Neutrophil (primary cell): ENCODE results near the gene GINS2.

ENCODE experiments used
- H3K27ac ChIP-seq: fragments of 200-600 bp; sonication (generic); 2 replicates; pipeline ENCODE4 v1.5.1; 2016; ENCODE audit warnings: mild to moderate bottlenecking, moderate library complexity
- H3K27me3 ChIP-seq: fragments of 200-600 bp; sonication (generic); 2 replicates; pipeline ENCODE4 v1.6.0; 2016; ENCODE audit warnings: mild to moderate bottlenecking
- H3K36me3 ChIP-seq: fragments of 200-600 bp; sonication (generic); 2 replicates; pipeline ENCODE4 v1.5.1; 2017
- H3K4me1 ChIP-seq, 2 experiments: fragments of 200-600 bp in 1 of 2; sonication (generic) in 1 of 2; 1 replicate in 1 of 2; 2 replicates in 1 of 2; pipeline versions ENCODE4 v1.5.1 to v1.6.1; 2013 to 2016; ENCODE audit warnings: low read depth in 1 of 2, low read length in 1 of 2, mild to moderate bottlenecking in 1 of 2, moderate library complexity in 1 of 2; ENCODE audit not compliant: control insufficient read depth in 1 of 2, insufficient read depth in 1 of 2
- H3K4me3 ChIP-seq, 2 experiments: fragments of 200-600 bp in 1 of 2; sonication (generic) in 1 of 2; 1 replicate in 1 of 2; 2 replicates in 1 of 2; pipeline ENCODE4 v1.5.1; 2013 to 2016; ENCODE audit warnings: low read depth in 1 of 2, low read length in 1 of 2, mild to moderate bottlenecking in 1 of 2, moderate library complexity in 1 of 2
- H3K9me3 ChIP-seq: fragments of 200-600 bp; sonication (generic); 2 replicates; pipeline ENCODE4 v1.5.1; 2016
- CTCF ChIP-seq: fragments of 200-600 bp; sonication (generic); IDR thresholded peaks from 2 replicates; pipeline ENCODE4 v1.5.1; 2016; ENCODE audit warnings: antibody characterized with exemption

The GINS2 gene

GRCh38 chr16:85688586-85689284, at the start of gene GINS2:
Gene GINS2, minus strand, starts transcription at chr16:85688954. Its CDS starts 56 bp downstream, at chr16:85688898.
- no peak within 1 kb of the TSS for H3K27ac ChIP-seq
- H3K9me3 ChIP-seq = no peaks in the 10 kb centered on the region
- H3K4me1 ChIP-seq = peaks cover 8 to 15% of the 10 kb centered on the region in 2 experiments
- TF ChIP-seq CTCF = no peak
- H3K4me3 ChIP-seq = peak within 1 kb of the TSS; percentile 80 to 87
- peaks cover 15% of the 10 kb centered on the region for H3K27me3 ChIP-seq
- H3K36me3 ChIP-seq = no peaks in the 10 kb centered on the region

DNA sequence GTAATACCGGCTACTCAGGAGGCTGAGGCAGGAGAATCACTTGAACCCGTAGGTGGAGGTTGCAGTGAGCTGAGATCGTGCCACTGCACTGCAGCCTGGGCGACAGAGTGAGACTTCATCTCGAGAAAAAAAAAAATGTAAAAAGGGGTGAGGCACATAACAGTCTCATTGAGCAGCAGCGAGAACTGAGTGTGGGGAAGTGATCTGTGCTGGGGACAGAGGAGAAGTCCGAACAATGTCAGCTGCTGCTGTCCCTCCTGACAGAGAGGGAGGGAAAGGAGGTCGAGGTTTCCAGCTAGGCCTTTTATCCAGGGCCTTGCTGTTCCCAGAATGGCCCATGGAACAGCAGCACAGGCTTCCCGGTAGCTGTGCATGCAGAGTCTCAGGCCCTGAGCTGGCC, 48.2 kb upstream of the GINS2 start:
- Histone ChIP-seq H3K36me3 (no peaks in the 10 kb centered on the region), H3K9me3 (no peaks in the 10 kb centered on the region), H3K27me3 (no peaks in the 10 kb centered on the region), H3K27ac (no peak overlapping the region), H3K4me1 (peaks cover 34 to 35% of the 10 kb centered on the region in 2 experiments), H3K4me3 (no peak overlapping the region)
- no peak for TF ChIP-seq CTCF

DNA sequence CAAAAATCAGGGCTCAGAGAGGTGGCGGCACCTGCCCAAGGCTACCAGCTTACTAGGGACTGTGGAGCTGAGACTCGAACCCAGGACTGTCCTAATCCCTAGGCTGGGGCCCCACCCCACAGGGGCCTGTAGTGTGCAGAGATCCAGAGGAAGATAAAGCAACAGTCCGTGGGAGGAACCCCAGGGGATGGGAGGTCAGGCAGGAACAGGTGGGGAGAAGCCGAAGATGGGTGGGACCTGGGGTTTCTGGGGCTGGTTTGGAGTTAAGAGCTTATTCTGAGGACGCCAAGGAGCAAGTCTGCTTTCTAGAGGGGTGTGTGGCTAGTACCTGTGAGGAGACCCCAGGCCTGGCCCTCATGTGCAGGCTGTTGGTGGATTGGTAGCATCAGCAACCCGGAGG, 47.2 kb upstream of the GINS2 start:
- TF ChIP-seq CTCF = no peak
- no peak overlapping the region for H3K4me3 ChIP-seq
- H3K27me3 ChIP-seq = no peaks in the 10 kb centered on the region
- H3K27ac ChIP-seq = no peak overlapping the region
- peaks cover 34 to 35% of the 10 kb centered on the region in 2 experiments for H3K4me1 ChIP-seq
- no peaks in the 10 kb centered on the region for H3K36me3 ChIP-seq
- H3K9me3 ChIP-seq = no peaks in the 10 kb centered on the region

GRCh38 chr16:85735225-85735635, 46.5 kb upstream of the GINS2 start:
- Histone ChIP-seq H3K4me1 (peaks cover 38 to 39% of the 10 kb centered on the region in 2 experiments), H3K27ac (no peak overlapping the region)

DNA sequence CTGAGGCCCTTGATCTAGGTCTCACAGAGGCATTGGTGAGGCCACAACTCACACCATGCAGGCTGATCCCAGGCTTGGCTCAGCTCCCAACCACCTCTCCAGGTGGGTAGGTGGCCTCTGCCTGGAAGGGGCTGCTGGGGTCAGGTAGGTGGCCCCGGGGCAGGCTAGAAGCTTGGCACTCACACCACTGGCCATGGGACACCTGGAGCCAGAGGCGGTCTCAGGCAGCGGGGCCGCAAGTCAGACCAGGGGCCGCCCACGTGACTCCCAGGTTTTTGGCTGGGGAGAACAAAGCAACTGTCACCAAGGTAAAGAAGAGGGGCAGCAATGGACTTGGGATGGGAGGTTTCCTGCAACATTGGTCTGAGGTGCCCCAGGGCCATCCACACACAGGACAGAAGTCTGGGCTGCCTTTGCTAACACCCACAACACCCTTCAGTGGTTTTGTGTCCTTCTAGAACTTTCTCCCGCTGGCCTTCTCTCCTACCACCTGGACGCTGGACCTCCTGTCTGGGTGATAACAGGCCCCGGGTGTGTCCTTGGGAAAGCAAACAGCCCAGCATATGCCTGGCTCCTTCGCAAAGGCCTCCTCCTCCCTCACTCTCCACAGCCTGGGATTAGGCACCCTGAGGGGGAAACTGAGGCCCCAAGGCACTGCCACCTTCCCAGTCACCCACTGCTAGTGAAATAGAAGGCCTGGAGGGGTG, 45.7 kb upstream of the GINS2 start:
- Histone ChIP-seq H3K27me3 (no peaks in the 10 kb centered on the region), H3K9me3 (no peaks in the 10 kb centered on the region), H3K36me3 (no peaks in the 10 kb centered on the region), H3K4me3 (no peak overlapping the region), H3K27ac (no peak overlapping the region), H3K4me1 (peaks cover 46 to 47% of the 10 kb centered on the region in 2 experiments)
- no peak for TF ChIP-seq CTCF

More at GRCh38 chr16:85735225-85735635, 46.5 kb upstream of the GINS2 start:
- no peaks in the 10 kb centered on the region for H3K9me3 ChIP-seq
- TF ChIP-seq CTCF = no peak
- no peak overlapping the region for H3K4me3 ChIP-seq
- no peaks in the 10 kb centered on the region for H3K27me3 ChIP-seq
- H3K36me3 ChIP-seq = no peaks in the 10 kb centered on the region
